ENCODE results near the gene UGCG.

GRCh38 chr9:111959468-111960359 is 63.1 kb downstream of the UGCG start:
- TF ChIP-seq CTCF (IDR thresholded peaks at IDR 0.05; ENCODE audit: low read depth, low read length) (no peak), POLR2A (IDR thresholded peaks at IDR 0.05; ENCODE audit: extremely low read depth, insufficient read length) (no peak), MAX (IDR thresholded peaks at IDR 0.05; ENCODE audit: low read depth, low read length) (no peak), MYC (IDR thresholded peaks at IDR 0.05; ENCODE audit: low read depth, low read length) (no peak)

Data from NB4 (cell line).